Measurements from ENCODE around the gene TDRD12. TPM values are rescaled to one million over a fixed set of nuclear protein-coding genes. Genes with fewer than 3 reads are reported as not detected.
"Not testable (repeated sequence)": the region's sequence is repeated elsewhere in the genome, so short reads cannot be mapped to it uniquely, and the experiment has no call there.

Gene TDRD12
- polyA plus RNA-seq, 3 donors, result 0.88 to 4.0 (median 1.7) TPM

- no peak for DNase-seq (ENCODE audit: extremely low read depth in 1 of 11, low read depth in 9 of 11, low spot score in 4 of 11)
These were observed 132.6 kb downstream of the TDRD12 start for GRCh38 chr19:32852216-32852615.

- not testable (repeated sequence) for DNase-seq (ENCODE audit: extremely low read depth in 1 of 11, low read depth in 9 of 11, low spot score in 4 of 11)
These were observed 137.3 kb downstream of the TDRD12 start for GRCh38 chr19:32856818-32857217.

- DNase-seq (ENCODE audit: extremely low read depth in 1 of 11, low read depth in 9 of 11, low spot score in 4 of 11), result no peak
These were observed 138.0 kb downstream of the TDRD12 start for GRCh38 chr19:32857584-32857983.

- no peak for DNase-seq (ENCODE audit: extremely low read depth in 1 of 11, low read depth in 9 of 11, low spot score in 4 of 11)
These were observed 138.6 kb downstream of the TDRD12 start for GRCh38 chr19:32858155-32858554.

- DNase-seq (ENCODE audit: extremely low read depth in 1 of 11, low read depth in 9 of 11, low spot score in 4 of 11), result no peak
These were observed 139.0 kb downstream of the TDRD12 start for GRCh38 chr19:32858559-32858958.

GRCh38 chr19:32859591-32859990 lies 140.0 kb downstream of the TDRD12 start:
- no peak for DNase-seq (ENCODE audit: extremely low read depth in 1 of 11, low read depth in 9 of 11, low spot score in 4 of 11)

GRCh38 chr19:32861596-32861995 lies 142.0 kb downstream of the TDRD12 start:
- no peak for DNase-seq (ENCODE audit: extremely low read depth in 1 of 11, low read depth in 9 of 11, low spot score in 4 of 11)

GRCh38 chr19:32862173-32862572 lies 142.6 kb downstream of the TDRD12 start:
- no peak for DNase-seq (ENCODE audit: extremely low read depth in 1 of 11, low read depth in 9 of 11, low spot score in 4 of 11)

GRCh38 chr19:32862741-32863140 lies 143.2 kb downstream of the TDRD12 start:
- no peak for DNase-seq (ENCODE audit: extremely low read depth in 1 of 11, low read depth in 9 of 11, low spot score in 4 of 11)

- no peak for DNase-seq (ENCODE audit: extremely low read depth in 1 of 11, low read depth in 9 of 11, low spot score in 4 of 11)
These were observed 143.7 kb downstream of the TDRD12 start for GRCh38 chr19:32863301-32863700.

- DNase-seq (ENCODE audit: extremely low read depth in 1 of 11, low read depth in 9 of 11, low spot score in 4 of 11), result no peak
These were observed 144.3 kb downstream of the TDRD12 start for GRCh38 chr19:32863841-32864240.

- DNase-seq (ENCODE audit: extremely low read depth in 1 of 11, low read depth in 9 of 11, low spot score in 4 of 11), result no peak
These were observed 144.9 kb downstream of the TDRD12 start for GRCh38 chr19:32864318-32865007.

GRCh38 chr19:32865326-32865725 lies 145.8 kb downstream of the TDRD12 start:
- DNase-seq (ENCODE audit: extremely low read depth in 1 of 11, low read depth in 9 of 11, low spot score in 4 of 11), result no peak

GRCh38 chr19:32866061-32866460 lies 146.5 kb downstream of the TDRD12 start:
- DNase-seq (ENCODE audit: extremely low read depth in 1 of 11, low read depth in 9 of 11, low spot score in 4 of 11), result no peak

GRCh38 chr19:32866564-32867265 lies 147.1 kb downstream of the TDRD12 start:
- DNase-seq (ENCODE audit: extremely low read depth in 1 of 11, low read depth in 9 of 11, low spot score in 4 of 11), result no peak

GRCh38 chr19:32867436-32867835 lies 147.9 kb downstream of the TDRD12 start:
- not testable (repeated sequence) for DNase-seq (ENCODE audit: extremely low read depth in 1 of 11, low read depth in 9 of 11, low spot score in 4 of 11)

- no peak for DNase-seq (ENCODE audit: extremely low read depth in 1 of 11, low read depth in 9 of 11, low spot score in 4 of 11)
These were observed 148.8 kb downstream of the TDRD12 start for GRCh38 chr19:32868206-32868950.

- DNase-seq (ENCODE audit: extremely low read depth in 1 of 11, low read depth in 9 of 11, low spot score in 4 of 11), result no peak
These were observed 149.9 kb downstream of the TDRD12 start, which contains the start of gene SLC7A9 for GRCh38 chr19:32869369-32869965. Gene SLC7A9, minus strand, starts transcription at chr19:32869767. Its CDS starts 1,233 bp downstream, at chr19:32868534.

- DNase-seq (ENCODE audit: extremely low read depth in 1 of 11, low read depth in 9 of 11, low spot score in 4 of 11), result no peak
These were observed 150.5 kb downstream of the TDRD12 start for GRCh38 chr19:32869966-32870573.
